ENCODE results near the gene SAMD7. TPM values are rescaled to one million over a fixed set of nuclear protein-coding genes. Genes with fewer than 3 reads are reported as not detected.

SAMD7 gene
- total and polyA plus RNA-seq, 11 donors: not detected

DNA sequence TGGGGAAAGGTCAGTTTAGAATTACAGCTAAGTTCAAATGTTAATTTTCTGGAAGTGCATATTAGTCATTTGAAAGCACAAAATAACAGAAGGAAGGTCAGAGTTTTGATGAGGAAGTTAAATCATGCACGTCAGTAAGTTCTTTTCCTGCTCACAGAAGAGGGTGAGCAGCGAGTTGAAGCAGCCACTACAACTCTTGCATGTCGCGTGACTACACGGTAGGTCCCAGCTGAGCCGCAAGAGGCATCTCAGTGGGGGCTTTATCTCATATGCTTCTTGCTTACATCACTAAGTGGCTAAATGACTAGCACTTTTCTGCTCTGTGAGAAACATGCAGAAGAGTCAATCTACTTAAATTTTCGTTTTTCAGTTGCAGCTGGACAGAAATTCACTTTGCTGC lies 33.9 kb downstream of the SAMD7 start:
- ATAC-seq (peak in 3 of 4 donors; percentile 63 to 72 (median 66)), DNase-seq (peak in 2 of 5 donors; percentile 15 to 38)
- Histone ChIP-seq H3K36me3 (no peaks in the 10 kb centered on the region), H3K27me3 (peaks cover 0 to 3% (median 0%) of the 10 kb centered on the region in 9 donors), H3K27ac (peak overlapping the region in 1 of 12 donors; percentile 77), H3K4me3 (no peak overlapping the region), H3K9me3 (no peaks in the 10 kb centered on the region), H3K4me1 (peaks cover 0 to 17% (median 0%) of the 10 kb centered on the region in 12 donors)
- TF ChIP-seq CTCF (IDR thresholded peaks at IDR 0.05) (no peak), POLR2A (IDR thresholded peaks at IDR 0.05) (no peak)
- 44 to 55% (median 50%) methylated on average over 7 of the region's 7 CpGs for WGBS, 4 donors
- intact Hi-C loops (cut with DNase I): no loop called here

- no peaks in the 10 kb centered on the region for H3K27me3 ChIP-seq
- TF ChIP-seq CTCF (IDR thresholded peaks at IDR 0.05) (no peak), POLR2A (IDR thresholded peaks at IDR 0.05) (no peak)
These were observed 35.0 kb downstream of the SAMD7 start for GRCh38 chr3:169946336-169946735.

DNA sequence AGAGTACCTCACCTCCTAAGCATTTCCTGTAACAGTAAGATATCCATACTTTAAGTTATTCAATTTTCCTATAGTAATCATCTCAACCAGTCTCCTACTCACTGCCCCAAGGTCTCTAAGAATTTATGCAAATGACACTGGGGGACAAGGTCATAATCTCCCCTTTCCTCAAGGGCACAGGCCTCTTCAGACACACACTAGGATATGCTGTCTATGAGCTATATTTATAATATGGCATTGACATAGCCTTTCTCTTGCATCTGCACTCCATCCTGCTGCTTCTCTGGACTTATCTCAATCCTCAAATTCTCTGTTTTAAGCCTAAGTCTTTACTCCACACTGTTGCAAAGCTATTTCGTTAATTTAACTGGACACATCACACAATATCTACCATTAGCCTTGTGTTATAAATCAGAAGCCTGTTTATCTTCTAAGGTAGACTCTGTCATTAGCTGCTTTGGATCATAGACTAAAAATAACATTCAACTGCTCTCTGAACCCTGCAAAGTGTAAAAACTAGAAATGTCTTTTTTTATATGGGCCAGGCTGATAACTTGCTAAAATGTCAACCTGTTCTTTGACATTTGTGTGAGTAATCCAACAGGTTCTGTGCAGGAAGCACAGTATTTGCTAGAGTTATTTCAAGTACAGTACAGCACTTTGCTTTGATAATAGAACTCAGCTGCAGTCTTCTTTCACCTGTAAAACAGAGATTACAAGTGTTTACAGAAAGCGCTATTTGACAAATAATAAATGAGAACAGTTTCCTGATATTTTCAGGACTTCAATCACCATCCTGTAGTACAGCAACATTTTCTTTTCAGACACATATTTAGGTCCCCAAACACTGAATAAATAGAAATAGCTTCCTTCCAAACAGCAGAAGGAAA lies 37.4 kb downstream of the SAMD7 start:
- H3K27me3 ChIP-seq: no peaks in the 10 kb centered on the region
- H3K9me3 ChIP-seq: no peaks in the 10 kb centered on the region
- TF ChIP-seq POLR2A (IDR thresholded peaks at IDR 0.05) (no peak), CTCF (IDR thresholded peaks at IDR 0.05) (no peak)
- DNase-seq (no peak), ATAC-seq (peak in 3 of 4 donors; percentile 55 to 61 (median 58))
- no peak overlapping the region for H3K4me3 ChIP-seq
- peaks cover 0 to 13% (median 0%) of the 10 kb centered on the region in 12 donors for H3K4me1 ChIP-seq
- H3K27ac ChIP-seq: peak overlapping the region in 3 of 12 donors; percentile 5 to 43 (median 28)
- intact Hi-C loops (cut with DNase I): no loop called here
- WGBS, 4 donors: 50 to 59% (median 55%) methylated on average over 2 of the region's 2 CpGs
- H3K36me3 ChIP-seq: no peaks in the 10 kb centered on the region

More at GRCh38 chr3:169946336-169946735, 35.0 kb downstream of the SAMD7 start:
- Histone ChIP-seq H3K9me3 (no peaks in the 10 kb centered on the region), H3K4me1 (peaks cover 0 to 13% (median 0%) of the 10 kb centered on the region in 12 donors), H3K4me3 (no peak overlapping the region), H3K36me3 (no peaks in the 10 kb centered on the region), H3K27ac (no peak overlapping the region)
- ATAC-seq (no peak), DNase-seq (no peak)
- intact Hi-C loops (cut with DNase I): no loop called here
- WGBS, 4 donors: 90 to 99% (median 94%) methylated on average over 3 of the region's 3 CpGs

DNA sequence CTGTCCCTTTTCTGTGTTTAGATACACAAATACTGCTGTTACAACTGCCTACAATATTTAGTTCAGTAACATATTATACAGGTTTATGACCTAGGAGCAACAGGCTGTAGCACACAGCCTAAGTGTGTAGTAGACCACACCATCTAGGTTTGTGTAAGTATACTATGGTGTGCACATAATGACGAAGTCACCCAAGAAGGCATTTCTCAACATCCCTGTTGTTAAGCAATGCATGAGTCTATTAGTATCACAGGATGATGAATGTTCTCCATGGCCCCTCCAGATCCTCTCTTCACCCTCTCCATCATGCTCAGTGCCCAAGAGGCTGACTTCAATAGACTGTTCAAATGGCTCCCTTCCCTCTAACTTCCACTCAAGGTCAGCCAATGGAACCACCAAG lies 40.7 kb downstream of the SAMD7 start:
- Histone ChIP-seq H3K27me3 (no peaks in the 10 kb centered on the region), H3K4me1 (peaks cover 0 to 7% (median 0%) of the 10 kb centered on the region in 12 donors), H3K9me3 (no peaks in the 10 kb centered on the region), H3K4me3 (no peak overlapping the region), H3K36me3 (no peaks in the 10 kb centered on the region), H3K27ac (no peak overlapping the region)
- ATAC-seq (peak in 2 of 4 donors; percentile 9 to 54), DNase-seq (no peak)
- no peak for TF ChIP-seq CTCF (IDR thresholded peaks at IDR 0.05)
- no peak for TF ChIP-seq POLR2A (IDR thresholded peaks at IDR 0.05)
- intact Hi-C loops (cut with DNase I): no loop called here
- WGBS, 4 donors: 92 to 98% (median 93%) methylated on average over 1 of the region's 1 CpG
